Testis (tissue), 3 donors: Measurements from ENCODE around the gene CEP19. TPM values are rescaled to one million over a fixed set of nuclear protein-coding genes. Genes with fewer than 3 reads are reported as not detected.

Experiments
- DNase-seq: peaks from one replicate; pipeline ENCODE4 v3.0.0-alpha.2; 2019
- H3K27ac ChIP-seq, 2 donors: fragments of 200-600 bp; sonication (generic); one replicate each; pipeline ENCODE4 v1.5.1; 2019
- H3K27me3 ChIP-seq: fragments of 200-600 bp; sonication (generic); one replicate; pipeline ENCODE4 v1.5.1; 2019
- H3K36me3 ChIP-seq: fragments of 200-600 bp; sonication (generic); one replicate; pipeline ENCODE4 v1.5.1; 2017; ENCODE audit warnings: low read depth; ENCODE audit errors: missing control alignments
- H3K4me1 ChIP-seq: fragments of 200-600 bp; sonication (generic); one replicate; pipeline ENCODE4 v1.5.1; 2019
- H3K4me3 ChIP-seq, 2 donors: fragments of 200-600 bp; sonication (generic); one replicate each; pipeline ENCODE4 v1.5.1; 2017 to 2019
- H3K9me3 ChIP-seq: fragments of 200-600 bp; sonication (generic); one replicate; pipeline ENCODE4 v1.5.1; 2017
- POLR2A ChIP-seq: fragments of 450-650 bp; IDR thresholded peaks from one replicate; pipeline ENCODE4 v1.6.1; 2017; ENCODE audit warnings: antibody characterized with exemption, mild to moderate bottlenecking, moderate library complexity
- WGBS, 2 donors: methylation state at CpG; one replicate each; pipeline ENCODE4 v1.1.5; 2018; 5-methylcytosine and 5-hydroxymethylcytosine counted together
- intact Hi-C: fragments of 100-400 bp; cut with DNase I; formaldehyde crosslinking; loops from one replicate; pipeline ENCODE4 v1.15.1; 2023; ENCODE audit warnings: low total_unique reads
- polyA plus RNA-seq: library from polyadenylated mRNA; stranded (reverse); fragments of 350-450 nt; fragmentation: Illumina TruSeq; extraction: RNeasy Lipid Tissue Mini Kit (QIAGEN cat#74804); gene quantifications from one replicate; pipeline ENCODE4 v1.2.3, GENCODE V29; 2014; ENCODE audit warnings: low read depth, low replicate concordance; ENCODE audit not compliant: insufficient read depth
- total RNA-seq, 2 donors: library from RNA; depleted of rRNA; stranded (reverse); fragments of >200 nt; gene quantifications; one replicate each; pipeline ENCODE4 v1.2.3, GENCODE V29; 2016
- TF ChIP-seq, protein P1 (sequence below), 3 experiments: fragments of 450-650 bp in 2 of 3; fragments of 200-600 bp in 1 of 3; sonication (generic) in 1 of 3; IDR thresholded peaks; one replicate each; pipeline ENCODE4 v1.5.1; 2016 to 2019; ENCODE audit warnings: antibody characterized with exemption in 3 of 3, mild to moderate bottlenecking in 2 of 3, moderate library complexity in 1 of 3

Gene CEP19
- total and polyA plus RNA-seq, 3 donors from 2014 or later: 7.4 to 17.1 (median 11.1) TPM

- TF ChIP-seq, protein P1, sequence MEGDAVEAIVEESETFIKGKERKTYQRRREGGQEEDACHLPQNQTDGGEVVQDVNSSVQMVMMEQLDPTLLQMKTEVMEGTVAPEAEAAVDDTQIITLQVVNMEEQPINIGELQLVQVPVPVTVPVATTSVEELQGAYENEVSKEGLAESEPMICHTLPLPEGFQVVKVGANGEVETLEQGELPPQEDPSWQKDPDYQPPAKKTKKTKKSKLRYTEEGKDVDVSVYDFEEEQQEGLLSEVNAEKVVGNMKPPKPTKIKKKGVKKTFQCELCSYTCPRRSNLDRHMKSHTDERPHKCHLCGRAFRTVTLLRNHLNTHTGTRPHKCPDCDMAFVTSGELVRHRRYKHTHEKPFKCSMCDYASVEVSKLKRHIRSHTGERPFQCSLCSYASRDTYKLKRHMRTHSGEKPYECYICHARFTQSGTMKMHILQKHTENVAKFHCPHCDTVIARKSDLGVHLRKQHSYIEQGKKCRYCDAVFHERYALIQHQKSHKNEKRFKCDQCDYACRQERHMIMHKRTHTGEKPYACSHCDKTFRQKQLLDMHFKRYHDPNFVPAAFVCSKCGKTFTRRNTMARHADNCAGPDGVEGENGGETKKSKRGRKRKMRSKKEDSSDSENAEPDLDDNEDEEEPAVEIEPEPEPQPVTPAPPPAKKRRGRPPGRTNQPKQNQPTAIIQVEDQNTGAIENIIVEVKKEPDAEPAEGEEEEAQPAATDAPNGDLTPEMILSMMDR (IDR thresholded peaks at IDR 0.05): no peak
- TF ChIP-seq POLR2A: no peak
- H3K9me3 ChIP-seq: no peaks in the 10 kb centered on the region
- DNase-seq: peak; percentile 95
- no peaks in the 10 kb centered on the region for H3K36me3 ChIP-seq
- H3K4me1 ChIP-seq: peaks cover 6% of the 10 kb centered on the region
- H3K4me3 ChIP-seq: peak within 1 kb of the TSS; percentile 81 to 99
- no peaks in the 10 kb centered on the region for H3K27me3 ChIP-seq
- peak within 1 kb of the TSS; percentile 97 to 99 for H3K27ac ChIP-seq
- intact Hi-C loops: no loop called here
- WGBS, 2 donors: 0% methylated on average over 10 to 45 of the region's 86 CpGs
These were observed 27.8 kb upstream of the CEP19 start, which contains the start of gene PAK2 for GRCh38 chr3:196739671-196740480. Gene PAK2 (plus strand): TSS chr3:196739857. CDS start chr3:196782647, 42,790 bp downstream.

- no peak for DNase-seq
- 92% methylated on average over 6 of the region's 6 CpGs for WGBS, 2 donors
- no peak overlapping the region for H3K27ac ChIP-seq
- H3K4me1 ChIP-seq: peaks cover 3% of the 10 kb centered on the region
- H3K9me3 ChIP-seq: no peaks in the 10 kb centered on the region
- H3K27me3 ChIP-seq: no peaks in the 10 kb centered on the region
- H3K4me3 ChIP-seq: no peak overlapping the region
- intact Hi-C loops: no loop called here
- TF ChIP-seq, protein P1 (IDR thresholded peaks at IDR 0.05): no peak
- TF ChIP-seq POLR2A: no peak
- no peaks in the 10 kb centered on the region for H3K36me3 ChIP-seq
These were observed 25.6 kb upstream of the CEP19 start for GRCh38 chr3:196737655-196738054.

DNA sequence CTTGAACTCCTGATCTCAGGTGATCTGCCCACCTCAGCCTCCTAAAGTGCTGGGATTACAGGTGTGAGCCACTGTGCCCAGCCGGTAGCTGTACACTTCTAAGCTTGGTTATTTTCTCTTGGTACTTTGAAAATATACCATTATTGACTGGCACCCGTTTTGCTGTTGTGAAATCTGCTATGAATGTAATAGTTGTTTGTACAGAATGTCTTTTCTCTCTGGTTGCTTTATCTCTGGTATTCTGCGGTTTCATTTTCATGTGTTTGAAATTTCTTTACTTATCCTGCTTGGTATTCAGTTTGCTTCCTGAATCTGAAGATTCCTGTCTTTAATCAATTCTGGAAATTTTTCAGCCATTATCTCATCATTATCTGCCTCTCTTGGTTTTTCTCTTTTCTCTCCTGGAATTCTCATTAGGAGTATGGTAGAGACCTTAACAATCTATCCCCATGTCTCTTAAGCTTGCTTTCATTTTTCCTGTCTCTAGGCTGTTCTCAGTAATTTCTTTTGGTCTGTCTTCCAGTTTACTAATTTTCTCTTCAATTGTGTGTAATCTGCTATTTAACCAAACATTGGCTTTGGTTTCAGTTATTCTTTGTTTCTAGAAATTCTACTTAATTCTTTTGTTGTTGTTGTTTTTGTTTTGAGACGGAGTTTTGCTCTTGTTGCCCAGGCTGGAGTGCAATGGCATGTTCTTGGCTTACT, 24.8 kb upstream of the CEP19 start:
- TF ChIP-seq, protein P1 (IDR thresholded peaks at IDR 0.05): no peak
- TF ChIP-seq POLR2A: no peak
- no peaks in the 10 kb centered on the region for H3K4me1 ChIP-seq
- no peak for DNase-seq
- no peak overlapping the region for H3K4me3 ChIP-seq
- no peaks in the 10 kb centered on the region for H3K36me3 ChIP-seq
- WGBS, 2 donors: 94 to 97% methylated on average over 4 of the region's 4 CpGs
- H3K27ac ChIP-seq: no peak overlapping the region
- H3K9me3 ChIP-seq: no peaks in the 10 kb centered on the region
- H3K27me3 ChIP-seq: no peaks in the 10 kb centered on the region
- intact Hi-C loops: no loop called here

DNA sequence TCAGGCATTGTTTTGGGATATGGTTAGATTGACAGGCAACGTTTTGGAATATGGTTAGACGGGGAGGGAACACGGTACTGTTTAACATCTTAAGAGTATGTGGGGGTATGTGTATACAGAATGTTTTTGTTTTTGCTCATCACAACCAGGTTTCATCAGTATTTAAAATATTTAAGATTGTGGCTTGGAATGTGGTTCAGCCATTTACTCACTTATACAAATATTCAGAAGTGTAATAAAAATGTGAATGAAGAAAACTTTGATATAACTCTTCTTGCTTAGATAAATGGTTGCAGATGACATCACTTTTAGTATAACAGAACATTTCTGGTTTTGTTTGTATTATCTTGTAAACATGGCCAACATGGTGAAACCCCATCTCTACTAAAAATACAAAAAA, 23.7 kb upstream of the CEP19 start:
- no peak for TF ChIP-seq POLR2A
- TF ChIP-seq, protein P1 (IDR thresholded peaks at IDR 0.05): no peak
- 89 to 91% methylated on average over 3 of the region's 3 CpGs for WGBS, 2 donors
- Histone ChIP-seq H3K9me3 (no peaks in the 10 kb centered on the region), H3K27ac (no peak overlapping the region), H3K27me3 (no peaks in the 10 kb centered on the region), H3K4me1 (no peaks in the 10 kb centered on the region), H3K36me3 (no peaks in the 10 kb centered on the region), H3K4me3 (no peak overlapping the region)
- intact Hi-C loops: no loop called here
- DNase-seq: no peak
